GM12878 (cell line): ENCODE data around the gene ITK. TPM values are rescaled to one million over a fixed set of nuclear protein-coding genes. Genes with fewer than 3 reads are reported as not detected.

Source experiments
- ATAC-seq: fragments of 200-7000 bp; cut with Tn5 transposase; 3 replicates; pipeline ENCODE4 v1.9.1; 2020; ENCODE audit warnings: mild to moderate bottlenecking, moderate library complexity
- BruUV-seq: library from RNA; stranded (reverse); fragments of 400-500 nt; replicated peaks from 2 replicates; lab custom pipeline; 2021; lab: Mats Ljungman, UMichigan
- CTCF ChIA-PET: fragments of 300-600 bp; sonication (Branson Sonifier 250); formaldehyde crosslinking; extraction: SDS; loops from one replicate; lab custom pipeline; 2021; ENCODE audit warnings: inconsistent platforms; lab: Yijun Ruan, JAX
- POLR2A ChIA-PET: fragments of 350-600 bp; formaldehyde crosslinking; extraction: SDS; loops from one replicate; lab custom pipeline; 2021; ENCODE audit warnings: inconsistent platforms; lab: Charles Lee
- RAD21 ChIA-PET: fragments of 300-600 bp; sonication (Branson Sonifier 250); formaldehyde crosslinking; loops from one replicate; lab custom pipeline; 2023; ENCODE audit warnings: antibody characterized with exemption; ENCODE audit not compliant: unreplicated experiment; lab: Charles Lee
- SMC1A ChIA-PET: fragments of 300-600 bp; sonication (Branson Sonifier 250); formaldehyde crosslinking; loops from one replicate; lab custom pipeline; 2023; ENCODE audit not compliant: unreplicated experiment, uncharacterized antibody; lab: Charles Lee
- DNase-seq: peaks from one replicate; pipeline ENCODE4 v3.0.0-alpha.2; 2011; ENCODE audit warnings: low read depth, low spot score
- FAIRE-seq: peaks from 3 replicates; lab custom pipeline; 2011; peaks lifted over from hg19 to GRCh38; lab: Jason Lieb, UNC
- H2AFZ ChIP-seq: 2 replicates; pipeline ENCODE4 v1.6.0; 2011; ENCODE audit warnings: low read depth, low read length, control low read depth; ENCODE audit not compliant: control insufficient read depth
- H3K27ac ChIP-seq: 2 replicates; pipeline ENCODE4 v1.5.1; 2011; ENCODE audit warnings: control low read depth; ENCODE audit not compliant: control insufficient read depth, insufficient read depth
- H3K27me3 ChIP-seq, 2 experiments: replicated peaks in 1 of 2; 2 replicates each; pipeline versions ENCODE4 v1.6.0 to v1.6.1; 2011; ENCODE audit warnings: low read length in 1 of 2; ENCODE audit not compliant: control insufficient read depth in 2 of 2, insufficient read depth in 2 of 2
- H3K36me3 ChIP-seq, 2 experiments: 2 replicates each; pipeline ENCODE4 v1.5.1; 2011; ENCODE audit warnings: low read length in 1 of 2; ENCODE audit not compliant: control insufficient read depth in 2 of 2, insufficient read depth in 2 of 2
- H3K4me1 ChIP-seq: 2 replicates; pipeline ENCODE4 v1.6.1; 2011; ENCODE audit warnings: mild to moderate bottlenecking, low read length, moderate library complexity, mixed read lengths; ENCODE audit not compliant: control insufficient read depth, insufficient read depth
- H3K4me2 ChIP-seq: 2 replicates; pipeline ENCODE4 v1.6.0; 2011; ENCODE audit warnings: control low read depth; ENCODE audit not compliant: control insufficient read depth, insufficient read depth
- H3K4me3 ChIP-seq: fragments of 200-600 bp; sonication (generic); 2 replicates; pipeline ENCODE4 v1.5.1; 2016
- H3K79me2 ChIP-seq: 2 replicates; pipeline ENCODE4 v1.6.0; 2011; ENCODE audit warnings: low read length; ENCODE audit not compliant: control insufficient read depth, insufficient read depth
- H3K9ac ChIP-seq: 2 replicates; pipeline ENCODE4 v1.8.0; 2011; ENCODE audit warnings: low read length, control low read depth, mixed read lengths; ENCODE audit not compliant: control insufficient read depth, insufficient read depth
- H3K9me3 ChIP-seq: replicated peaks from 3 replicates; pipeline ENCODE4 v1.5.1; 2011; ENCODE audit warnings: mild to moderate bottlenecking, low read length; ENCODE audit not compliant: control insufficient read depth, insufficient read depth
- H4K20me1 ChIP-seq: 2 replicates; pipeline ENCODE4 v1.6.0; 2011; ENCODE audit not compliant: control insufficient read depth, insufficient read depth
- POU2F2 ChIP-seq: IDR thresholded peaks from 3 replicates; pipeline ENCODE4 v1.6.1; 2011; ENCODE audit warnings: low read depth, mild to moderate bottlenecking, low read length, borderline replicate concordance
- YBX1 ChIP-seq: fragments of 450-650 bp; IDR thresholded peaks from 2 replicates; pipeline ENCODE4 v1.6.1; 2016; ENCODE audit warnings: antibody characterized with exemption
- WGBS: methylation state at CpG from one replicate; pipeline ENCODE4 v1.1.6; 2016; ENCODE audit warnings: low lambda C conversion rate; ENCODE audit not compliant: insufficient replicate concordance, insufficient coverage; ENCODE audit errors: missing lambda C conversion rate; 5-methylcytosine and 5-hydroxymethylcytosine counted together
- in situ Hi-C: fragments of 300-500 bp; cut with MboI; formaldehyde crosslinking; loops from 9 replicates; pipeline ENCODE4 v1.14.3; 2018; ENCODE audit warnings: mixed read lengths
- intact Hi-C: fragments of 100-400 bp; cut with micrococcal nuclease; formaldehyde crosslinking; loops from one replicate; pipeline ENCODE4 v1.14.2; 2022; ENCODE audit not compliant: unreplicated experiment
- polyA plus RNA-seq, 11 experiments: library from polyadenylated mRNA; depleted of rRNA in 4 of 11; unstranded in 6 of 11; stranded (reverse) in 5 of 11; fragments of >200 nt; fragmentation: Nextera tagmentation in 4 of 11; fragmentation: Illumina TruSeq in 1 of 11; extraction: Ambion mirVana in 4 of 11; extraction: Trizol in 1 of 11; gene quantifications; 1 replicate in 1 of 11; 2 replicates in 10 of 11; pipeline versions ENCODE4 v1.2.1 to v1.2.3, GENCODE V29; 2011 to 2016; ENCODE audit warnings: inconsistent platforms in 2 of 11, missing spikeins in 2 of 11, low read depth in 1 of 11
- total RNA-seq, 4 experiments: library from RNA; depleted of rRNA in 3 of 4; stranded (reverse); fragments of >200 nt in 3 of 4; fragmentation: Illumina TruSeq in 1 of 4; extraction: Trizol in 1 of 4; gene quantifications; 2 replicates each; pipeline versions ENCODE4 v1.2.1 to v1.2.3, GENCODE V29; 2013 to 2021
- TF ChIP-seq, protein P1 (sequence below): IDR thresholded peaks from 2 replicates; pipeline ENCODE4 v1.6.1; 2011; ENCODE audit warnings: low read depth, mild to moderate bottlenecking, low read length, moderate library complexity, borderline replicate concordance; ENCODE audit errors: extremely low read depth
- TF ChIP-seq, protein P2 (sequence below): fragments of 450-650 bp; IDR thresholded peaks from 2 replicates; pipeline ENCODE4 v1.6.1; 2016; ENCODE audit warnings: mild to moderate bottlenecking

Gene ITK
- total and polyA plus RNA-seq, 10 of the 15 experiments (the other 5 are each of a cell fraction or from before 2014, with no cell fraction given), result 0.05 to 2.4 (median 0.76) TPM

DNA sequence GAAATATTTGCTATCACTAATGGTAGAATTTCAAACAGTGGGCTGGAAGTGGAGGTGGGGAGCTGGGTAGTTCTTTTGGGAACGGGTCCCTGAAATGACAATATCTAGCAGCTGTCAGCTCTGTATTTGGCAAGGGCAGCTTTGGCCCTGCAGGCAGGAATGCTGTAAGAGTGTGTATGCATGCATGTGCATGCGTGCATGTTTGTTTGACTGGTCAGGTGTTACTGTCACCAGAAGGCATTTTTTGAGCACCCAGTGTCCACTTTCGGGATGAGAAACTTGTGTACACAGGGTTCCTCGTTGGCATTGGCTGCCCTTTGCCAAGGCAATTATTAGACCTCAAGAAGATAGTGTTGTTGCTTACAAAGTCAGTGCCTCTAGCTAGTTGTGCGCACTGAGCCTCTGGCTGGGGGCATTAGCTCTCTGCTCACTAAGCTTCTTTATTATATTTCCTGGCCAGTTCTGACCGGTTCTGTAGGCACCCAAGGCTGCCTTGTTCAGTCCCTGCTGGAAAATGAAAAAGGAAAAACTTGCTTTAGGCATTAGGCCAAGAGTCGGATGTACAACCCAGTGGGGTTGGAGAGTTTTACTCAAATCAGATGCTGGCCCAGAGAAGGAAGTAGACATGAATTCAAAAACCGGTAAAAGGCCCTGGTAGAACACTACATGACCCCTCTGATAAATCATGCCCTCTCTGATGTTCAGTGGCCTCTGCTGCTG, 87.3 kb downstream of the ITK start:
- ChIA-PET POLR2A (interaction anchor here (0.7 to 2.2 kb wide), 12 partner anchors 9 to 157 kb away, joined by 3 to 7 read pairs (median 6); partner anchors contain the start of gene MED7), SMC1A (interaction anchor here (0.7 to 4.2 kb wide), 17 partner anchors 8 to 125 kb away, joined by 3 to 47 read pairs (median 6); partner anchors contain the start of gene MED7), RAD21 (interaction anchor here (0.9 to 8.3 kb wide), 15 partner anchors 8 to 125 kb away, joined by 3 to 99 read pairs (median 7); partner anchors contain the start of gene MED7), CTCF (interaction anchor here (0.8 to 4.2 kb wide), 15 partner anchors 9 to 126 kb away, joined by 3 to 44 read pairs (median 4); partner anchors contain the start of gene MED7)
- H3K79me2 ChIP-seq, result peaks cover 64% of the 10 kb centered on the region
- BruUV-seq, result no TSS peak
- no peaks in the 10 kb centered on the region for H3K27me3 ChIP-seq
- TF ChIP-seq, protein P1, sequence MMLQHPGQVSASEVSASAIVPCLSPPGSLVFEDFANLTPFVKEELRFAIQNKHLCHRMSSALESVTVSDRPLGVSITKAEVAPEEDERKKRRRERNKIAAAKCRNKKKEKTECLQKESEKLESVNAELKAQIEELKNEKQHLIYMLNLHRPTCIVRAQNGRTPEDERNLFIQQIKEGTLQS, result no peak
- TF ChIP-seq, protein P2, sequence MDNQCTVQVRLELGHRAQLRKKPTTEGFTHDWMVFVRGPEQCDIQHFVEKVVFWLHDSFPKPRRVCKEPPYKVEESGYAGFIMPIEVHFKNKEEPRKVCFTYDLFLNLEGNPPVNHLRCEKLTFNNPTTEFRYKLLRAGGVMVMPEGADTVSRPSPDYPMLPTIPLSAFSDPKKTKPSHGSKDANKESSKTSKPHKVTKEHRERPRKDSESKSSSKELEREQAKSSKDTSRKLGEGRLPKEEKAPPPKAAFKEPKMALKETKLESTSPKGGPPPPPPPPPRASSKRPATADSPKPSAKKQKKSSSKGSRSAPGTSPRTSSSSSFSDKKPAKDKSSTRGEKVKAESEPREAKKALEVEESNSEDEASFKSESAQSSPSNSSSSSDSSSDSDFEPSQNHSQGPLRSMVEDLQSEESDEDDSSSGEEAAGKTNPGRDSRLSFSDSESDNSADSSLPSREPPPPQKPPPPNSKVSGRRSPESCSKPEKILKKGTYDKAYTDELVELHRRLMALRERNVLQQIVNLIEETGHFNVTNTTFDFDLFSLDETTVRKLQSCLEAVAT, result 0 out of 2 replicates have a peak, but pooled peaks have one; percentile 7
- TF ChIP-seq POU2F2 (peak; percentile 30; the same call in 1 of the 3 replicates), YBX1 (no peak)
- 80% methylated on average over 8 of the region's 8 CpGs for WGBS
- peak overlapping the region; percentile 86 for H3K4me2 ChIP-seq
- intact Hi-C loops, result loop anchor here (5.0 kb wide), 1 partner anchor 121 kb away; no protein-coding TSS in a partner anchor
- no peak for DNase-seq
- no peak for ATAC-seq
- H3K4me3 ChIP-seq, result peak overlapping the region; percentile 91
- in situ Hi-C loops, result no loop called here
- no peak overlapping the region for H2AFZ ChIP-seq
- H3K27ac ChIP-seq, result peak overlapping the region; percentile 83
- H3K9me3 ChIP-seq, result no peaks in the 10 kb centered on the region
- H3K4me1 ChIP-seq, result peaks cover 55% of the 10 kb centered on the region
- no peak for FAIRE-seq
- peak overlapping the region; percentile 1; the same call in 1 of the 2 replicates for H3K9ac ChIP-seq
- H4K20me1 ChIP-seq, result no peaks in the 10 kb centered on the region
- no peaks in the 10 kb centered on the region for H3K36me3 ChIP-seq
